HG03066 (cell line): ENCODE data around the gene SPATA3.
A peak's percentile ranks its signal among the peaks of the same experiment; 100 is the strongest.
"Not testable (repeated sequence)": the region's sequence is repeated elsewhere in the genome, so short reads cannot be mapped to it uniquely, and the experiment has no call there.

ENCODE experiments used
- ATAC-seq: cut with Tn5 transposase; IDR thresholded peaks from one replicate; pipeline ENCODE4 v1.9.1; 2021; ENCODE audit warnings: low read depth; ENCODE audit not compliant: unreplicated experiment

The SPATA3 gene

GRCh38 chr2:230967113-230967512 lies 28.8 kb upstream of the SPATA3 start:
- no peak for ATAC-seq

- ATAC-seq = not testable (repeated sequence)
Measured at GRCh38 chr2:230968314-230968713, 27.6 kb upstream of the SPATA3 start.

DNA sequence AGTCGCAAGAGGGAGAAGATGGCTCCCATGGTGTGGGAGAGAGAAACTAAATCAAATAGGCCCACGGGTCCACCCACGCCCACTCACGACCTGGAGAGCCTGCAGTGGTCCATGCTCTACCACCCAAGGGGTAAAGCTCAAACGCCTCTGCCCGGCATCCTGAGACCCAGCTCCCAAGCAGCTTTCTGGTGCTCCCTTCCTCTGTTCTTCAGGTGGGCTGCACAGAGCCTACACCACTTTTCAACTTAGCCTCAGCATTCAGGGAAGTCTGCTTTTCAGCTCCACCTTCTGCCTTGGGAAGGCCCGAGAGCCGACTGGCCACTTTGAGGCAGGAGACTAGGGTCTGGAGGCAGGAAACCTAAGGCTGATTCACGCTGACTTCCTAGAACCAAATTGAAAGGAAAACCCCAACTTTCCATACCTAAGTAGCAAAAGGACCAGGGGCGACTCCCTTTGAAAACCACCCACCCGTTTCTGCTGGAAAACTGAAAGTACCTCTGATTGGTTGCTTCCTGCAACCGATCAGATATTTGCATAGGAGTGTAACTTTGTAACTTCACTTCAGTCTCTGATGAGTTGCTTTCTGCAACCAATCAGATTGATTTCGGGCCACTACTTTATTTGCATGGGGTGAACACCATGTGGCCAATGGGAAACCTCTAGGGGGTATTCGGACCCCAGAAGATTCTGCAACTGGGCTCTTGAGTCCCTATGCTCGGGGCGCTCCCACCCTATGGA lies 26.8 kb upstream of the SPATA3 start:
- no peak for ATAC-seq

DNA sequence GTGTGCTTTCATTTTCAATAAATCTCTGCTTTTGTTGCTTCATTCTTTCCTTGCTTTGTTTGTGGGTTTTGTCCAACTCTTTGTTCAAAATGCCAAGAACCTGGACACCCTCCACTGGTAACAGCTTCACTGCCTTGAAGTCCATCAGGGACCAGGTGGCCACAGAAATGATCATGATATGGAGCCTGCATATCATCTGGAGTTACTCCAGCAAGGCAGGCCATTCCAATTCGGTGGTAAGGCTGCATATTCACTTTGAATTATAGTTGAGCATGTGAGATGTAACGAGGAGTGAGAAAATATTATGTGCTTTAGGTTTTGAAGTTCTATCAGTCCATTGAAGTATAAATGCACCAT lies 26.3 kb upstream of the SPATA3 start:
- ATAC-seq = no peak

DNA sequence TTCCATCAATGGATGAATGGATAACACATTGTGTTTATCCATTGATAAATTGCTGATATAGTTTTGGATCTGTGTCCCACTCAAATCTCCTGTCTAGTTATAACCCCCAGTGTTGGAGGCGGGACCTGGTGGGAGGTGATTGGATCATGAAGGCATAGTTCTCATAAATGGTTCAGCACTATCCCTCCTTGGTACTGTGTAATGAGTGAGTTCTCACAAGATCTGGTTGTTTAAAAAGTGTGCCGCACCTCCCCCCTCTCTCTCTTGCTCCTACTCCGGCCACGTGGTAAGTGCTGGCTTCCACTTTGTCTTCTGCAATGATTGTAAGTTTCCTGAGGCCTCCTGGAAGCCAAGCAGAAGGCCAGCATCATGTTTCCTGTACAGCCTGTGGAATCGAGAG lies 23.9 kb upstream of the SPATA3 start:
- ATAC-seq = no peak

DNA sequence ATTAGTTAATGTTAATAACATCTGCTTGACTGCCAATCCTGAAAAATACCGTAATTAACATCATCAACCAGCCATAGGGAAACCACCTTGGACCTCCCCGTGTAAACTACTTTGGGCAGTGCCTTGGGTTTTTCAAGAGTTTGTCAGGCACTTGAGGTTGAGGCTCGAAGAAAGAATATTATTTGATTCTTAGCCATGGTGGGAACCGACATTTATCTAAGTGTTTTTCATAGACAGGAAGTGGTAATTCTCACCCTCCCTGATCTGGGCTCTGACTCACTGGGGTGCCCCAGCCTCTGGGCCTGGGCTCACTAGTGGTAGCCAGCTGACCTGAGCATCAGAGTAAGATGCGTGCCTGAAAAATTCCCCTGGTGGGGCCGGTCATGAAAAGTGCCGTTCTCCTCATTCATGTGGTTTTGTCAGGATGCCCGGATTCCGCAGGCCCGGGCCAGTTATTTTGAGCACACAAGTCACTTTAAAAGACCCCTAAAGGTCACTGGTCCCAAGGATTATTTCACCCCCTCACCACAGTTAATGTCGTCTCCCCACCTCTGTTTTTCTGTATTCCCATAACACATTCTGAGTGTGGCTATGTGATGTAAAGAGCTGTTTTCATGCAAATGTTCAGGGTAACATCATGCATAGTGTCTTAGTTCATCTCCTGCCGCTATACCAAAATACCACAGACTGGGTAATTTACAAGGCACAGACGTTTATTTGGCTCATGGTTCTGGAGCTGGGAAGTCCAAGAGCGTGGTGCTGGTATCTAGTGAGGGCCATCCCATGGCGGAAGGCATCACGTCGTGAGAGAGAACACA lies 21.6 kb upstream of the SPATA3 start:
- ATAC-seq = peak; percentile 82

DNA sequence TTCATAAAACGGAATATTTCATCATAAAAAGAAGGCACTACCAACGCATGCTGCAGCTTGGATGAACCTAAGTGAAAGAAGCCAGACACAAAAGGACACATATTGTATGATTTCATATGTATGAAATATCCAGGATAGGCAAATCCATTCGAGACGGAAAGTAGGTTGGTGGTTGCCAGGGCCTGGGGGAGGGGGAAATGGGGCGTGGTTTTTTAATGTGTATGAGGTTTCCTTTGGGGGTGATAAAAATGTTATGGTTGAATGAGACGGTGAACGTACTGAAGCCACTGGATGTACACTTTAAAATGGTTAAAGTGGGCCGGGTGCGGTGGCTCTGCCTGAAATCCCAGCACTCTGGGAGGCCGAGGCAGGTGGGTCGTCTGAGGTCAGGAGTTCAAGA lies 20.0 kb upstream of the SPATA3 start:
- ATAC-seq = no peak

DNA sequence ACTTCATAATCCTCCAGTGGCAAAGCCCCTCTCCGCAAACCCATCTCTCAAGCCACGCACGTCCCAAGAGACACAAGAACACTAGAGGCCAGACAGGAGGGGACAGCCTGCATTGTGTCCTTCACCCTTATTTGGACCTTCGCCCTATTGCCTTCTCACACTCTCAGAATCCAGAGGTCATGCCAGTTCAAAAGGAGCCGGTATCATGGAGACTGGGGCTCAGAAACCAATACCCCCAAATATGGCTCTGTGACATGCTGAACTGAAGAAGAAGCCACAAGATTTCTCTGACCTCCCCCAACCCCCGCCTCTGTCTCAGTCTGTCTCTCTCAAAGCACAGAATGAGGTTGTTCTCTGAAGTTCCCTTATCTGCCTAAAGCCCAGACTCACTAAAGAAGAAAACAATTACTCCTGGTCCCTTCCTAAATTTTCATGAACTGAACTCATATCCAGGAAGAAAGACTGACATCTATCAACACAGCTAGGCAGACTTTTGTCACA lies 19.2 kb upstream of the SPATA3 start:
- peak; percentile 35 for ATAC-seq

- ATAC-seq = no peak
Measured at GRCh38 chr2:230980468-230980867, 15.5 kb upstream of the SPATA3 start.

DNA sequence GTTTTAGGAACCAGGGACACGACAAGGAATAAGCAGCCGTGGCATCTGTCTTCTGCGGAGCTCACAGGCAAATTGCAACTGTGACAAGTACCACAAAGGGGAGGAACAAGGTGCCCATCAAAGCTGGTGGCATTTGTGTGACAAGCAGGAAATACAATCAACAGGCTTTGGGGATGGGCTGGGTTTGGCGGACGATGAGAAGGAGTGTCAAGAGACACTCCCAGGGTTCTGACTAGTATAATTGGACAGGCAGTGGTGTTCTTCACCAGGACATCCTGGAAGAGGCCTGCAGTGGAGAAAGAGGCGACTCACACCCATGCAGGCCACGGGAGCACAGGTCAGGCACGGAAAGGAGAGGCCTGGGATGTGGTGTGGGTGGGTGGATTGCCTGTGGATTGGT lies 14.2 kb upstream of the SPATA3 start:
- no peak for ATAC-seq

DNA sequence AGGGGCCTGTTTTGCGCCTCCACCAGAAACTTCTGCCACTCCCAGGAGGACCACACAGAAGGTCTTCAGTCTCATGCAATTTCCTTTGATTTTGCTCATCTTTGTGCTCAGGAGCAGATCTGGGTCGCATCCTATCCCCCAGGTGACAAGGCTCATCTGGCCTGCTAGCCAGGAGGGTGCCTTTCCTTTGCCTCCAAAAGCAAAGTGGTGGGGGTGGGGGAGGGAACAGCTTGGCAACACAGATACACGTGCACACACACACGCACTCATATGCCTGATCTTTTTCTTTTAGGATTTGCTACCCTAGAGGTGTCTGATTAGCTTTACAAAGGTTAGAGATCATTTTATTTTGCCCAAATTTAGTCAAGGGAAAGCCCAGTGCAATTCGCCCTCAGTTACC lies 13.8 kb upstream of the SPATA3 start:
- ATAC-seq = no peak

DNA sequence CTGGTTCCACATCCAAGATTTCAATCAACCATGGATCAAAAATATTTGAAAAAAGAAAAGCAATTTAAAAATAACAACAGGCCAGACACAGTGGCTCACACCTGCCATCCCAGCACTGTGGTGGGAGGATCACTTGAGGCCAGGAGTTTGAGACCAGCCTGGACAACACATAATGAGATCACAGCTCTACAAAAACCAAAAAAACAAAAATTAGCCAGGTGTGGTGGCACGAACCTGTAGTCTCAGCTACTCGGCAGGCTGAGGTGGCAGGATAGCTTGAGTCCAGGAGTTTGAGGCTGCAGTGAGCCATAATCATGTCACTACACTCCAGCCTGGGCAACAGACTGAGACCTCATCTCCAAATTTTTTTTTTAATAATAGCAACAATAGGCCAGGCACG lies 13.4 kb upstream of the SPATA3 start:
- ATAC-seq = no peak

GRCh38 chr2:230983566-230983965 lies 12.4 kb upstream of the SPATA3 start:
- no peak for ATAC-seq

DNA sequence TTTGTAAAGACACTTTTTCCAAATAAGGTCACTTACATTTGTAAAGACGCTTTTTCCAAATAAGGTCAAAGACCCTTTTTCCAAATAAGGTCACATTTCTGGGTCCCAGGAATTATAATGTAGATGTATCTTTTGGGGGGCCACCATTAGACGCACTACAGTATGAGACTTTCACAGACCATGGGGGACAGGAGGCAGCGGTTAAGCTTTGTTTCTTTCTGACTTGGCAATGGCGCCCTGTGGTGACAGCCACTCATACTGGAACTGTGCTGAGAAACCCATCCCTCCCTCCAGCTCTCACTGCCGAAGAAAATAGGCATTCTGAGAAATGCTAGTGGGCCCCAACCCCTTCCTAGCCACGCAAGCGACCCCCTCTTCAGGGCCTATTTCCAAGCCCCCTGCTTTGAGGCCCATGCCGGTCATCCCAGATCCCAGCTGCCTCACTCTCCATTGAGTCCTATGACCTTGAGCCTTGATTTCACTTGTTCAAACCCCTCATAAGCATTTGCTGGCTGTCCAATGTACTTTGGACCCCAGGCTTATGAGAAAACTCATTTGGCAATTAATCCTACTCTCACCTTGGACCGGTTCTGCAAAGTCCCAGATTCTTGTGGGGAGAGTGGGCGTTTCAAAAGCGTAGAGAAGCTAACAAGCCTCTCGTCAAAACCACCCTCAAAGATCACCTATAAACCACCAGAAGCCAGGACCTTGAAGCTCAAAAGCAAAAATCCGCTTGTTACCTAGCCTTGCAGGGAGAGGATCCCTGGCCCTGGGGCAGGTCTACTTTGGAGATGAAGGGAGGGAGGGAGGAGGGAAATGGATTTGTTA lies 11.3 kb upstream of the SPATA3 start:
- peak; percentile 74 for ATAC-seq

DNA sequence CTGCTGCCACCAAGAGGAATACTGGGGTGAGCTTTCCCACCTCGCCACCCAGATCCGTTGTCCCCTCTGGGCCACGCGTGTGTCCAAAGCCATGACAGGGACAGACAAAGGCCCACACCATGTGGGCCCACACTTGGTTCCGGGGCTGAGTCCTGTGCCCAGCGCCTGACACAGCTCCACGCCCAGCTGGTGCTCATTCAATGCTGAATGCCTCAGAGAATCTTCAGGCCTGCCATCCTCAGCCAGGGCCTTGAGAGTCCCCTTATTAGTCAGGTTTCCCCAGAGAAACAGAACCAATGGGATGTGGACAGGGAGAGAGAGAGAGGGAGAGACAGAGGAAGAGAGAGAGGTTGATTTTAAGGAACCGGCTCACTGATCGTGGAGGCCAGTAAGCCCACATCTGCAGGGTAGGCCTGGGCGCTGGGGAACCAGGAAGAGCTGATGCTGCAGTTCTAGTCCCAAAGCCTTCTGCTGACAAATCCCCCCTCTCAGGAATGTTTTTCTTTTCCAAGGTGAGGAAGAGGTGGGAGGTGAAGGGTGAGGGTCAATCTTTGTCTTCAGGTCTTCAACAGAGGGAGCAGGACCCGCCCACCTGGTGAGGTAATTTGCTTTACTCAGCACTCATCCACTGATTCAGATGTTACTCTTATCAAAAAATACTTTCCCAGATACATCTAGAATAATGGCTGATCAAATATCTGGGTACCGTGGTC lies 10.2 kb upstream of the SPATA3 start:
- ATAC-seq = no peak

GRCh38 chr2:230986520-230987136 lies 9.3 kb upstream of the SPATA3 start:
- ATAC-seq = no peak

GRCh38 chr2:230987137-230988020 lies 8.5 kb upstream of the SPATA3 start:
- ATAC-seq = peak; percentile 30

DNA sequence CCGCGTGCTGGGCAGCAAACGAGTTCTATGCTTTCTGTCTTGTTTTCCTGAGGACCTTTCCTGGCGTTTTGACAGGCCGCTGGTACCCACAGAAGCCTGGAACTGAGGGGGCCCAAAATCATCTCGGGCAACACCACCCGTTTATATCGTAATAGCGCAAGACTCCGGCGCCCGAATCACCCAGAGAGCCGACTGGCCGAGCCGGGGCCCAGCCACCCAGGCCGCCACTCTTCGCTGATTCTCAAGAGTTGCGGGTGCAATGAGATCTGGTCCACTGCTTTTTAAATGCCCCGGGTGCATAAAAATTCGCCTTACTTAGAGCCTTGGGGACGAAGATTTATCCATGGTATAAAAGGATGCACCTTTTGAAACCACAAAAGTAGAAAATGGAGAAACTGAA lies 6.2 kb upstream of the SPATA3 start:
- ATAC-seq = no peak
